Measurements from ENCODE around the gene TECPR1. TPM values are rescaled to one million over a fixed set of nuclear protein-coding genes. Genes with fewer than 3 reads are reported as not detected.

Gene TECPR1
- polyA plus RNA-seq, 1 donor from 2014 or later, result 28.8 TPM

GRCh38 chr7:98205162-98205845 lies 46.7 kb downstream of the TECPR1 start:
- Mint-ChIP-seq H3K4me3 (no peak overlapping the region), H3K27ac (peak overlapping the region in 2 of 3 donors; percentile 17 to 40), H3K36me3 (peaks cover 10% of the 10 kb centered on the region), H3K9me3 (peaks cover 0 to 2% (median 0%) of the 10 kb centered on the region in 3 donors), H3K4me1 (peaks cover 22 to 36% (median 34%) of the 10 kb centered on the region in 3 donors), H3K27me3 (peaks cover 9% of the 10 kb centered on the region)

GRCh38 chr7:98204670-98205069 lies 47.4 kb downstream of the TECPR1 start:
- peaks cover 8% of the 10 kb centered on the region for H3K27me3 Mint-ChIP-seq
- H3K36me3 Mint-ChIP-seq, result peaks cover 10% of the 10 kb centered on the region
- no peak overlapping the region for H3K4me3 Mint-ChIP-seq
- H3K27ac Mint-ChIP-seq, result peak overlapping the region in 1 of 3 donors; percentile 40
- peaks cover 0 to 2% (median 0%) of the 10 kb centered on the region in 3 donors for H3K9me3 Mint-ChIP-seq
- H3K4me1 Mint-ChIP-seq, result peaks cover 27 to 38% (median 38%) of the 10 kb centered on the region in 3 donors

GRCh38 chr7:98203964-98204605 lies 47.9 kb downstream of the TECPR1 start:
- H3K4me1 Mint-ChIP-seq, result peaks cover 31 to 42% (median 39%) of the 10 kb centered on the region in 3 donors
- peak overlapping the region in 1 of 3 donors; percentile 45 for H3K27ac Mint-ChIP-seq
- peaks cover 12% of the 10 kb centered on the region for H3K36me3 Mint-ChIP-seq
- peaks cover 12% of the 10 kb centered on the region for H3K27me3 Mint-ChIP-seq
- H3K4me3 Mint-ChIP-seq, result peak overlapping the region in 2 of 4 donors; percentile 38 to 83
- H3K9me3 Mint-ChIP-seq, result peaks cover 0 to 2% (median 0%) of the 10 kb centered on the region in 3 donors

- Mint-ChIP-seq H3K4me3 (peak overlapping the region; percentile 79 to 93 (median 88)), H3K36me3 (peaks cover 14% of the 10 kb centered on the region), H3K27me3 (peaks cover 14% of the 10 kb centered on the region), H3K9me3 (peaks cover 0 to 2% (median 0%) of the 10 kb centered on the region in 3 donors), H3K4me1 (peaks cover 33 to 44% (median 42%) of the 10 kb centered on the region in 3 donors), H3K27ac (peak overlapping the region; percentile 45 to 86 (median 53))
Measured at GRCh38 chr7:98203261-98203963, 48.6 kb downstream of the TECPR1 start.

GRCh38 chr7:98202367-98203195 lies 49.5 kb downstream of the TECPR1 start:
- peaks cover 14% of the 10 kb centered on the region for H3K27me3 Mint-ChIP-seq
- peaks cover 14% of the 10 kb centered on the region for H3K36me3 Mint-ChIP-seq
- peaks cover 0 to 2% (median 0%) of the 10 kb centered on the region in 3 donors for H3K9me3 Mint-ChIP-seq
- H3K4me1 Mint-ChIP-seq, result peaks cover 33 to 44% (median 42%) of the 10 kb centered on the region in 3 donors
- peak overlapping the region; percentile 45 to 93 (median 86) for H3K27ac Mint-ChIP-seq
- peak overlapping the region; percentile 79 to 93 (median 88) for H3K4me3 Mint-ChIP-seq

GRCh38 chr7:98200364-98200763 lies 51.7 kb downstream of the TECPR1 start:
- Mint-ChIP-seq H3K4me3 (peak overlapping the region; percentile 2 to 85 (median 64)), H3K4me1 (peaks cover 31 to 46% (median 38%) of the 10 kb centered on the region in 3 donors), H3K36me3 (peaks cover 7% of the 10 kb centered on the region), H3K27me3 (peaks cover 18% of the 10 kb centered on the region), H3K9me3 (no peaks in the 10 kb centered on the region), H3K27ac (peak overlapping the region in 1 of 3 donors; percentile 6)

- H3K4me3 Mint-ChIP-seq, result peak overlapping the region in 1 of 4 donors; percentile 10
- H3K36me3 Mint-ChIP-seq, result peaks cover 7% of the 10 kb centered on the region
- H3K27me3 Mint-ChIP-seq, result peaks cover 18% of the 10 kb centered on the region
- H3K9me3 Mint-ChIP-seq, result no peaks in the 10 kb centered on the region
- H3K27ac Mint-ChIP-seq, result peak overlapping the region in 1 of 3 donors; percentile 40
- peaks cover 31 to 46% (median 38%) of the 10 kb centered on the region in 3 donors for H3K4me1 Mint-ChIP-seq
Measured at GRCh38 chr7:98199131-98199530, 52.9 kb downstream of the TECPR1 start.

GRCh38 chr7:98196706-98197605 lies 55.1 kb downstream of the TECPR1 start:
- Mint-ChIP-seq H3K4me3 (no peak overlapping the region), H3K27ac (peak overlapping the region in 1 of 3 donors; percentile 46), H3K36me3 (peaks cover 12% of the 10 kb centered on the region)

GRCh38 chr7:98194672-98195457 lies 57.2 kb downstream of the TECPR1 start:
- Mint-ChIP-seq H3K27me3 (peaks cover 10% of the 10 kb centered on the region), H3K9me3 (peaks cover 0 to 2% (median 0%) of the 10 kb centered on the region in 3 donors), H3K4me1 (peaks cover 6 to 9% (median 6%) of the 10 kb centered on the region in 3 donors), H3K4me3 (no peak overlapping the region), H3K27ac (no peak overlapping the region), H3K36me3 (peaks cover 20% of the 10 kb centered on the region)

More at GRCh38 chr7:98196706-98197605, 55.1 kb downstream of the TECPR1 start:
- Mint-ChIP-seq H3K4me1 (peaks cover 23 to 28% (median 23%) of the 10 kb centered on the region in 3 donors), H3K27me3 (peaks cover 14% of the 10 kb centered on the region), H3K9me3 (no peaks in the 10 kb centered on the region)

GRCh38 chr7:98194186-98194585 lies 57.8 kb downstream of the TECPR1 start:
- Mint-ChIP-seq H3K4me1 (peaks cover 3 to 7% (median 4%) of the 10 kb centered on the region in 3 donors), H3K4me3 (no peak overlapping the region), H3K27ac (no peak overlapping the region), H3K27me3 (peaks cover 7% of the 10 kb centered on the region), H3K36me3 (peaks cover 21% of the 10 kb centered on the region), H3K9me3 (peaks cover 0 to 3% (median 2%) of the 10 kb centered on the region in 3 donors)

GRCh38 chr7:98193474-98194180 lies 58.4 kb downstream of the TECPR1 start:
- Mint-ChIP-seq H3K27me3 (peaks cover 4% of the 10 kb centered on the region), H3K36me3 (peaks cover 23% of the 10 kb centered on the region), H3K4me1 (peaks cover 0 to 4% (median 4%) of the 10 kb centered on the region in 3 donors), H3K27ac (no peak overlapping the region), H3K9me3 (peaks cover 2 to 3% (median 3%) of the 10 kb centered on the region in 3 donors), H3K4me3 (no peak overlapping the region)

GRCh38 chr7:98192781-98193457 lies 59.1 kb downstream of the TECPR1 start:
- Mint-ChIP-seq H3K4me1 (peaks cover 0 to 5% (median 4%) of the 10 kb centered on the region in 3 donors), H3K27me3 (peaks cover 4% of the 10 kb centered on the region), H3K36me3 (peaks cover 23% of the 10 kb centered on the region), H3K9me3 (peaks cover 2 to 3% (median 3%) of the 10 kb centered on the region in 3 donors), H3K27ac (peak overlapping the region in 1 of 3 donors; percentile 23), H3K4me3 (no peak overlapping the region)

Data from IgD-negative memory B cell (primary cell).